Skeletal muscle satellite cell (primary cell): ENCODE measurements around the gene USH1G.
"Not testable (repeated sequence)": the region's sequence is repeated elsewhere in the genome, so short reads cannot be mapped to it uniquely, and the experiment has no call there.

Experiments used
- H3K27me3 ChIP-seq: 2 replicates; pipeline ENCODE4 v1.7.0; 2013; ENCODE audit warnings: low read length; ENCODE audit not compliant: control insufficient read depth, insufficient read depth
- H3K36me3 ChIP-seq: 2 replicates; pipeline ENCODE4 v1.7.0; 2013; ENCODE audit warnings: mild to moderate bottlenecking, control low read depth, low read length; ENCODE audit not compliant: insufficient read depth
- H3K4me1 ChIP-seq: 2 replicates; pipeline ENCODE4 v1.7.0; 2013; ENCODE audit warnings: low read length; ENCODE audit not compliant: control insufficient read depth, insufficient read depth
- H3K4me2 ChIP-seq: 2 replicates; pipeline ENCODE4 v1.7.0; 2013; ENCODE audit warnings: mild to moderate bottlenecking, low read length
- H3K4me3 ChIP-seq: 2 replicates; pipeline ENCODE4 v1.7.0; 2013; ENCODE audit warnings: low read length
- H3K9ac ChIP-seq: 2 replicates; pipeline ENCODE4 v1.7.0; 2013; ENCODE audit warnings: mild to moderate bottlenecking, low read depth, low read length, moderate library complexity
- H3K9me3 ChIP-seq: replicated peaks from 2 replicates; pipeline ENCODE4 v1.7.0; 2013; ENCODE audit warnings: mild to moderate bottlenecking, control low read depth, low read length

Gene USH1G

GRCh38 chr17:74875977-74876593 lies 47.0 kb downstream of the USH1G start:
- Histone ChIP-seq H3K4me3 (no peak overlapping the region), H3K36me3 (no peaks in the 10 kb centered on the region), H3K9me3 (no peaks in the 10 kb centered on the region), H3K9ac (no peak overlapping the region), H3K4me2 (no peak overlapping the region), H3K27me3 (peaks cover 27% of the 10 kb centered on the region), H3K4me1 (peaks cover 15% of the 10 kb centered on the region)

DNA sequence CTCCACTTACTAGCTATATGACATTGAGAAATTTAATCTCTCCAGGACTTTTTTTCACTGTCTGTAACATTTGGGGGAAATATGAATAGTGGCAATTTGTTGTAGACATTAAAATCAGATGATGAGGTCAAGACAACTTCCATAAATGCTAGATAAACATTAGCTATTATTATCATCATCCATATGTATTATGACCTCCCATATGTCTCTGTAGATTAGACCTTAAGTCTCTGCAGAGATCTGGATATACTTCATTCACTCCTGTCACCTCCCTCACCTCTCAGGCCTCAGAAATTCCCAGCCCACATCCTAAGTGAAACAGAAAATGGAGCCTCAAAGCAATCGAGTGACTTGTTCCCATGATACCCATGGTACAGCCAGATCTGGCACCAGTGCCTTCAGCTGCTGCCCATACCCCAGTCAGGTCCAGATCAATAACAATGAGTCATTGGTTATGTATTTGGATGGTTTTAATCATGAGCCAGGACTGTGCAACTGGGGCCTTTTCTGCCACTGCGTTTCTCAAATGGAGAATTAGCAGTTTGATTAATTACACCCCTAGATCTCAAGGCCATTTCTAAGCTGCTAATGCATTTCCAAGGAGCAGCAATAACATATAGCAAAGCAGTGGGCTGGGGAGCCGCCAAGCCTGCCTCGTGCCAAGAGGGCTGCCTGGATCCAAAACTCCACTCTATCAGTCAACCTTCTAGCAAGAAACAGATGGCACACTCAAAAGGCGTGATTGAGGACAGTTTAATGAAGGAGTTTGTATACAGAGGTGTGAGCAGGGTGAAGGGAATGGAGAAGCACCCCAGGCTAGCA lies 47.7 kb downstream of the USH1G start:
- Histone ChIP-seq H3K9me3 (no peaks in the 10 kb centered on the region), H3K4me3 (no peak overlapping the region), H3K27me3 (peaks cover 20% of the 10 kb centered on the region), H3K4me1 (peaks cover 15% of the 10 kb centered on the region), H3K36me3 (no peaks in the 10 kb centered on the region), H3K4me2 (no peak overlapping the region), H3K9ac (no peak overlapping the region)

DNA sequence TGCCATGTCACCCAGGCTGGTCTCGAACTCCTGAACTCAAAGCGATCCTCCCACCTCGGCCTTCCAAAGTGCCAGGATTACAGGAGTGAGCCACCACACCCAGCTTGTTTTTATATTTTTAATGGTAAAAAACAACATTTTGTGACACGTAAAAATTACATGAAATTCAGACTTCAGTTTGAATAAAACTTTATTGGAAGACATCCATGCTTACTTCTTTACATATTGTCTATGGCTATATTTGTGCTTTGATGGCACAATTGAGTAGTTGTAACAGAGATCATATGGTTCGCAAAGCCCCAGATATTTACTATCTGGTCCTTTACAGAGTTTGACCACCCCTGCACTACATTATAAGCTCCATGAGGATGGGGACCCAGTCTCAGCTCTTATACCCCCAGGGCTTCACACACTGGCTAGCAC lies 48.4 kb downstream of the USH1G start:
- Histone ChIP-seq H3K36me3 (no peaks in the 10 kb centered on the region), H3K27me3 (peaks cover 14% of the 10 kb centered on the region), H3K4me1 (peaks cover 15% of the 10 kb centered on the region), H3K9me3 (no peaks in the 10 kb centered on the region), H3K9ac (no peak overlapping the region), H3K4me2 (no peak overlapping the region), H3K4me3 (no peak overlapping the region)

DNA sequence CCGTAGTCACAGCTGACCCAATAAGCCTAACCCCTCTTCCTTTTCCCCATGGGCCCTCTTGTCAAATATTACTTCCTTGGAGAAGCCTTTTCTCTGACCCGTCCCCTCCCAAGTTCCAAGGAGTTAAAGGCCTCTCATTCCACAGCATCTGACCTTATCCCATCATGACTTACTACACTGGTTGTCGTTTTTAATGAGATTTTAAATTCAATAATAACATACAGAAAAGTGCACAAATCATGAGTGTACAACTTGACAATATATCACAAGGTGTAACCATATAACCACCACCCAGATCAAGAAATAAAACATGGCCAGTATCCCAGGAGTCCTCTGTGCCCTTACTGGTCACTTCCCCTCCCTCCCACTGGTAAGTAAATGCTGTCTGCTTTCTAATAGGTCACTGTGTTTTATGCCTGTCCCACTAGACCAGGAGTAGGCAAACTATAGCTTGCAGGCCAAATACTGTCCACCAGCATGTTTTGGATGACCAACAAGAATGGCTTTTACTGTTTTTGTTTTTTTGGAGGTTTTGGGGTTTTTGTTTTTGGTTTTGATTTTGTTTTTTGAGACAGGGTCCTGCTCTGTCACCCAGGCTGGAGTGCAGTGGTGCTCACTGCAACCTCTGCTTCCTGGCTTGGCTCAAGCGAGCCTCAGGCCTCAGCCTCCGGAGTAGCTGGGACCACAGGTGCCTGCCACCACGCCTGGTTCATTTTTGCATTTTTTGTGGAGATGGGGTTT lies 49.0 kb downstream of the USH1G start:
- Histone ChIP-seq H3K9me3 (no peaks in the 10 kb centered on the region), H3K27me3 (peaks cover 10% of the 10 kb centered on the region), H3K9ac (peak overlapping the region; percentile 94), H3K36me3 (no peaks in the 10 kb centered on the region), H3K4me2 (peak overlapping the region; percentile 85), H3K4me1 (peaks cover 15% of the 10 kb centered on the region), H3K4me3 (peak overlapping the region; percentile 84)

GRCh38 chr17:74873037-74873873 lies 49.8 kb downstream of the USH1G start:
- H3K4me1 ChIP-seq, result peaks cover 15% of the 10 kb centered on the region
- peak overlapping the region; percentile 84 for H3K4me3 ChIP-seq
- peak overlapping the region; percentile 95 for H3K4me2 ChIP-seq
- H3K9me3 ChIP-seq, result no peaks in the 10 kb centered on the region
- H3K27me3 ChIP-seq, result peaks cover 4% of the 10 kb centered on the region
- no peaks in the 10 kb centered on the region for H3K36me3 ChIP-seq
- H3K9ac ChIP-seq, result peak overlapping the region; percentile 94

- no peaks in the 10 kb centered on the region for H3K36me3 ChIP-seq
- H3K4me3 ChIP-seq, result peak within 1 kb of the TSS; percentile 84
- no peaks in the 10 kb centered on the region for H3K27me3 ChIP-seq
- H3K4me1 ChIP-seq, result peaks cover 15% of the 10 kb centered on the region
- H3K9me3 ChIP-seq, result no peaks in the 10 kb centered on the region
- H3K4me2 ChIP-seq, result peak within 1 kb of the TSS; percentile 95
- peak within 1 kb of the TSS; percentile 94 for H3K9ac ChIP-seq
Measured at GRCh38 chr17:74872313-74873036, 50.6 kb downstream of the USH1G start, which contains the start of gene FDXR. TSS of gene FDXR (minus strand) at chr17:74872994. CDS start at chr17:74872944, 50 bp downstream.

DNA sequence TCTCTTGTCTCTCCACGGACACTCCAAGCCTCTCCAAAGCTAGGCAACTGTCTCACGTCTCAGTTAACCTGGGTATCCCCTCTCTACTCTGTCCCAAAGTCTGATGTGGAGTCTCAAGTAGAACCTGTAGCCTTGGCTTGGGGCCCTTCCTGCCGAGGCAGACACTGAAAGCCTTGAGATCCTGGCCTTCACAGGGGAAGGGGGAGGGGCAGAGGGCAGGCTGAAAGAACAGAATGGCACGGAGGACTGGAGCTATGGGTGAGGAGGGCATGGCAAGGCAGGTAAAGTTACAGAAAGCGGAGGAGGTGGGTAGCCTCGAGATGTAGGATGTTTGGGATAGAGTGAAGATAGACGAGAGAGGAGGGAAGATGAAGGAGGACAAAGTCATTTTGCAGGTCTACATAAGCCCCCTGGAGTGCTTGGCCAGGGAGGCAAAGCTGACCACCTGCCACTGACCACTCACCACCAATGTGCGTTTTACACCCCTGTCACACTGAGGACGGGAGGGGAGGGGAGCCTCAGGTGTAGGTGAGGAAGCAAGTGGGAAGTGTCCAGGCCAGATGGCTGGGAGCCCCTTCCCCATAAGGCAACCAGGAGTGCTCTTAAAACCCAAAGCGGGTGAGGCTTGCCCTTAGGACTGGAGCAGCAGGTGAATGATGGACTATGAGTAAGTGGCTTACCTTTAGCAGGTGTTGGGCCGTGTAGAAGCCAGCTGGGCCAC lies 51.5 kb downstream of the USH1G start:
- Histone ChIP-seq H3K9me3 (no peaks in the 10 kb centered on the region), H3K9ac (no peak overlapping the region), H3K27me3 (no peaks in the 10 kb centered on the region), H3K4me2 (peak overlapping the region; percentile 95), H3K4me1 (peaks cover 15% of the 10 kb centered on the region), H3K4me3 (no peak overlapping the region), H3K36me3 (no peaks in the 10 kb centered on the region)

DNA sequence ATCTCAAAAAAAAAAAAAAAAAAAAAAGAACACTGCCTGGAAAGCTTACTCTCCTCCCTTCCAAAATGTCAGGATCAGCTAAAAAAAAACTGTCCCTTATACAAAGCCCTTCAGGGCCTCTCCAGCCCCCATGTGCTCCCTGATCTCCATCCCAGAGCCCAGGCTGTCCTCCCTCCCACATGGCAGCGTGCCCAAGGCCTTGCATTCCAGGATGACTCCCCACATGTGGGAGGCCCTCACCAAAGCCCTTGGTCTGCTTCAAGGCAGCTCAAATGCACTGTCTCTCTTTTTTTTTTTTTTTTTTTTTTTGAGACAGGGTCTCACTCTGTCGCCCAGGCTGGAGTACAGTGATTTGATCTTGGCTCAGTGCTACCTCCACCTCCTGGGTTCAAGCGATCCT lies 52.5 kb downstream of the USH1G start:
- H3K4me2 ChIP-seq, result no peak overlapping the region
- no peak overlapping the region for H3K9ac ChIP-seq
- H3K9me3 ChIP-seq, result no peaks in the 10 kb centered on the region
- no peak overlapping the region for H3K4me3 ChIP-seq
- no peaks in the 10 kb centered on the region for H3K36me3 ChIP-seq
- H3K4me1 ChIP-seq, result peaks cover 15% of the 10 kb centered on the region
- H3K27me3 ChIP-seq, result no peaks in the 10 kb centered on the region

DNA sequence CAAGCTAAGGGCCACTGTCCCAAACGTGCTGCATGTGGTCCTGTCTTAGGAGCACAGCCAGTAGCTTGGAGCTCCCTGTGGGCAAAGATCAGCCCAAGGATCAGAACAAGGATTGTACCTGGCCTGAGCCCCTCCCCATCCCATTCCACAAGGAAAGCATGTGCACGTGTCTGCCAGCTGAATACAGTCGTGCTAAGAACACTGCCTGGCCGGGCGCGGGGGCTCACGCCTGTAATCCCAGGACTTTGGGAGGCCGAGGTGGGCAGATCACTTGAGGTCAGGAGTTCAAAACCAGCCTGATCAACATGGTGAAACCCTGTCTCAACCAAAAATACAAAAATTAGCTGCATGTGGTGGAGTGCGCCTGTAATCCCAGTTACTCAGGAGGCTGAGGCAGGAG lies 53.0 kb downstream of the USH1G start:
- H3K27me3 ChIP-seq, H3K36me3 ChIP-seq, H3K4me3 ChIP-seq, H3K4me2 ChIP-seq, H3K9me3 ChIP-seq, H3K9ac ChIP-seq: not testable (repeated sequence)
- H3K4me1 ChIP-seq, result peaks cover 15% of the 10 kb centered on the region

- Histone ChIP-seq H3K4me1 (peaks cover 12% of the 10 kb centered on the region), H3K4me3 (no peak overlapping the region), H3K9ac (no peak overlapping the region), H3K9me3 (no peaks in the 10 kb centered on the region), H3K27me3 (no peaks in the 10 kb centered on the region), H3K36me3 (peaks cover 1% of the 10 kb centered on the region), H3K4me2 (no peak overlapping the region)
Measured at GRCh38 chr17:74868908-74869255, 54.2 kb downstream of the USH1G start.
